Skeletal muscle tissue (tissue), 4 donors: ENCODE measurements around the gene ZDHHC13. TPM values are rescaled to one million over a fixed set of nuclear protein-coding genes. Genes with fewer than 3 reads are reported as not detected.

Experiments
- H3K27ac ChIP-seq: one replicate; pipeline ENCODE4 v1.7.0; 2013; ENCODE audit warnings: mild to moderate bottlenecking, low read depth, low read length, inconsistent platforms
- H3K27me3 ChIP-seq, 3 donors: one replicate each; pipeline ENCODE4 v1.7.0; 2013; ENCODE audit warnings: low read length in 3 of 3; ENCODE audit not compliant: control insufficient read depth in 3 of 3, insufficient read depth in 3 of 3
- H3K36me3 ChIP-seq, 3 donors: one replicate each; pipeline ENCODE4 v1.7.0; 2013; ENCODE audit warnings: low read length in 3 of 3; ENCODE audit not compliant: control insufficient read depth in 3 of 3, insufficient read depth in 3 of 3
- H3K4me1 ChIP-seq, 3 donors: one replicate each; pipeline ENCODE4 v1.7.0; 2013; ENCODE audit warnings: low read length in 3 of 3, mild to moderate bottlenecking in 3 of 3; ENCODE audit not compliant: control insufficient read depth in 3 of 3, insufficient read depth in 3 of 3
- H3K4me3 ChIP-seq, 3 donors: one replicate each; pipeline ENCODE4 v1.7.0; 2013; ENCODE audit warnings: low read length in 3 of 3
- H3K9ac ChIP-seq, 3 donors: one replicate each; pipeline ENCODE4 v1.7.0; 2013; ENCODE audit warnings: low read length in 3 of 3, mild to moderate bottlenecking in 3 of 3, moderate library complexity in 2 of 3, low read depth in 1 of 3
- H3K9me3 ChIP-seq, 3 donors: one replicate each; pipeline ENCODE4 v1.7.0; 2013; ENCODE audit warnings: low read length in 3 of 3; ENCODE audit not compliant: control insufficient read depth in 3 of 3
- total RNA-seq: library from RNA; depleted of rRNA; stranded (reverse); fragments of >200 nt; gene quantifications from one replicate; pipeline ENCODE4 v1.2.3, GENCODE V29; 2014
- donor health status: Osteomylitis.

The ZDHHC13 gene
- total RNA-seq, 1 donor from 2014 or later, result 6.8 TPM

DNA sequence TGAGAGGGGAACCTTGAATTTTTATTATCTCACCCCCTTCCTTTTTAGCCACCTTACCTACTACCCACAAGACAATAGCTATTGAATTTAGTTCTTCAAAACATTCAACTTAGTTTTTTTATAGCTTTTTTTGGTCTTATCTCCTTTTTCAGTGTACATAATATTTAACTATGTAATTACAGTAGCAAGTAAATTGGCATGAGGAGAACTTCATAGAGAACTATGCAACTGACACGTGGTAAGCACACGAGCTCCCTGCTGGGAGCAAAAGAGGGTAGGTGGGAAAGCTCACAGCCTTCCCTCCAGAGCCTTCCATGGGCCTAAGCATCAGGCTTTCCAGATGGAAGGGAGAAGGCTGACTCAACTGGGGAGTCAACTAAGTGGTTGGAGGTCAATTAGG is 22.1 kb upstream of the ZDHHC13 start:
- Histone ChIP-seq H3K27ac (no peak overlapping the region), H3K27me3 (peaks cover 0 to 2% (median 0%) of the 10 kb centered on the region in 3 donors), H3K4me1 (no peaks in the 10 kb centered on the region), H3K9me3 (no peaks in the 10 kb centered on the region), H3K4me3 (no peak overlapping the region), H3K9ac (no peak overlapping the region), H3K36me3 (no peaks in the 10 kb centered on the region)

DNA sequence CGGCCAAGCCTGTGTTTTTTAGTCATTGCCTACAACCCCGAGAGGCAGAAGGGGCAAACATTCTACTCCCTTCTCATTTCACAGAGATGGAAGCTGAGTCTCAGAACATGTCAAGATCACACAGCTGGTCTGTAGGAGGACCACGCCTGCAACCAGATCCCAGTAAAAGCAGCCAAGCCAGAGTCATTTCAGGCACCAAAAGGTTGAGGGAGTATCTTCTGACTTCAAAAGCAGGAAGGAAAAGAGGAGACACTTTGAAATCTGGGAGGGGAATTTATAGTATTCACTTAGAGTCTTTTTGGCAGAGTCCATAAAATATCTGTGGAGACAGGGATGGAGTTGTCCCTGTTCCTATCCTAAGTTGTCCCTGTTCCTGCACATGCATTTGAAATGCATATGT is 17.9 kb upstream of the ZDHHC13 start:
- Histone ChIP-seq H3K27me3 (no peaks in the 10 kb centered on the region), H3K9me3 (no peaks in the 10 kb centered on the region), H3K9ac (no peak overlapping the region), H3K4me1 (no peaks in the 10 kb centered on the region), H3K27ac (no peak overlapping the region), H3K36me3 (no peaks in the 10 kb centered on the region), H3K4me3 (no peak overlapping the region)

DNA sequence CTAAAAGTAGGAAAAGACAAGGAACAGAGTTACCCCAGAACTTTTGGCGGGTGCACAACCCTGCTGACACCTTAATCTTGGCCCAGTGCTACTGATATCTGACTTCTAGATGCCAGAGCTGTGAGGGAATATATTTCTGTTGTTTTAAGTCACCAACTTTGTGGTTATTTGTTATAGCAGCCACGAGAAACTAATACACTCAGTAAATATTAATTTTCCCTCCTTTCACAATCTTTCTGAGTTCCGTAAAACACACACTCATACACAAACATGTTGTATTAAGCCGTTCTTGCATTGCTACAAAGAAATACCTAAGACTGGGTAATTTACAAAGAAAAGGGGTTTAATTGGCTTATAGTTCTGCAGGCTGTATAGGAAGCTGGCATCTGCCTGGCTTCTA is 16.1 kb upstream of the ZDHHC13 start:
- no peak overlapping the region for H3K4me3 ChIP-seq
- no peaks in the 10 kb centered on the region for H3K4me1 ChIP-seq
- H3K36me3 ChIP-seq, result no peaks in the 10 kb centered on the region
- H3K9me3 ChIP-seq, result no peaks in the 10 kb centered on the region
- H3K27me3 ChIP-seq, result peaks cover 0 to under 1% (median 0%) of the 10 kb centered on the region in 3 donors
- no peak overlapping the region for H3K27ac ChIP-seq
- H3K9ac ChIP-seq, result no peak overlapping the region

DNA sequence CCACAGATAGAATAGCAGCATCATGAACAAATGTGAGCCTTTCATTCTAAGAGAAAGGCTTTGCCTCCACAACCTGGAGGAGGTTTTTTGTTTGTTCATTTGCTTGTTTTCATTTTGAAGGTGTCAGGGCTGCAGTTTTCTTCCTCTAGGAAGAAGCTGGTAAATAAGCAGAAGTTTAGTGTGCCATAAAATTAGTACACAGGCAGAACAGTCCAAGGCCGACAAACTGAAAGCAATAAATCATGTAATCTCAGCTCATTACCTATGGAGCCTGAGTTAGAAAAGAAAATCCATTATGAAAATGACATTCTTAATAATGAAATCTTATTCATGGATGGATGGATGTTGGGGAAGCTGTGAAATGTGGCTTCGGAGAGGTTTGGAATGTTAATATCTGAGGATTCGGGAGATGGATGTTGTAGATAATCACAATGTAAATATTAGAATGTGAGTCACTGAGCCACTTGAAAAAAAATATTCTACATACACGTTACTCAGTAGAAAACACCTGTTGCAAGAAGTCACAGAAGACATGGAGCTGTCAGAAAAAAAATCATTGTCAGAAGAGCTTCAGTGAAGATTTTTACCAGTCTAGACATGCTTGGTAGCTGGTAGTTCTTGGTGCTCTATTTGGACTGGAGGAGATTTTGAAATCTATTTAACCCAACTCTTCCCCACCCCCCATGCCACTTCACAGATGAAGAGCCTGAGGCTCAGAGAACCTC is 15.0 kb upstream of the ZDHHC13 start:
- H3K4me1 ChIP-seq, result no peaks in the 10 kb centered on the region
- H3K27ac ChIP-seq, result no peak overlapping the region
- H3K9ac ChIP-seq, result no peak overlapping the region
- H3K27me3 ChIP-seq, result peaks cover 0 to 2% (median 0%) of the 10 kb centered on the region in 3 donors
- H3K9me3 ChIP-seq, result no peaks in the 10 kb centered on the region
- H3K36me3 ChIP-seq, result no peaks in the 10 kb centered on the region
- H3K4me3 ChIP-seq, result no peak overlapping the region

DNA sequence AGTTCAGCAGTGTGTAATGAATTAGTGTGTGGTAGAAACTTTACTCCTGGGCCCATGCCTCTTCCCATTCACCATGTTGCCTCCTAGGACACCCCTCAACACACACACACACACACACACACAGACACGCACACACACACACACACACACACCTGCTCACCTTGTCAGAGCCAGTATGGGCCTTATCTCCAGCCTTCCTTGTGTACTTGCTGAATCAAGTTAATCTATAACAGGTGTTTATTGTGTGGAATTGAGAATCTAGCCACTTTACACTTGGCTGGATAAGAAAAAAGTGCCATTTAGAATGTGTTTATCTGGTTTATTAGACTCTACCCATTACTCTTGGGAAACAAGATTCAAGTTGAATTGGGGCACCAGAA is 14.5 kb upstream of the ZDHHC13 start:
- Histone ChIP-seq H3K4me3 (no peak overlapping the region), H3K36me3 (no peaks in the 10 kb centered on the region), H3K4me1 (no peaks in the 10 kb centered on the region), H3K27me3 (peaks cover 0 to 2% (median 0%) of the 10 kb centered on the region in 3 donors), H3K27ac (no peak overlapping the region), H3K9ac (no peak overlapping the region), H3K9me3 (no peaks in the 10 kb centered on the region)

DNA sequence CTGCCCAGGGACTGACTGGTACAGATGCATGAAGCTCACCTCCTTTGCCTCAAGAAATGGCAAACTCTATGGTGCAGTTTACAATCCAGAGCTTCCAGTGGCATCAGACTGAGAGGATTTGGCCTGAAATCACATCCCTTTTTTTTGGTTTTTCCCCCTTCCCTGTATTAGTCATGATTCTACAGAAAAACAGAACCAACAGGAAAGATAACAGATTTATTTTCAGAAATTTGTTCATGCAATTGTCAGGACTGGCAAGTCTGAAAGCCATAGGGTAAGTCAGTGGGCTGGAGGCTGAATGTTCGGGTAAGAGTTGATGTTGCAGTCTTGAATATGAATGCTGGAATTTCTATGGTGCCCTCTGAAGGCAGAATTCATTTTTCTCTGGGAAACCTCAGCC is 12.0 kb upstream of the ZDHHC13 start:
- peaks cover 0 to 2% (median 0%) of the 10 kb centered on the region in 3 donors for H3K27me3 ChIP-seq
- no peak overlapping the region for H3K27ac ChIP-seq
- no peaks in the 10 kb centered on the region for H3K36me3 ChIP-seq
- no peak overlapping the region for H3K9ac ChIP-seq
- peaks cover 0 to 5% (median 2%) of the 10 kb centered on the region in 3 donors for H3K4me1 ChIP-seq
- no peak overlapping the region for H3K4me3 ChIP-seq
- no peaks in the 10 kb centered on the region for H3K9me3 ChIP-seq

DNA sequence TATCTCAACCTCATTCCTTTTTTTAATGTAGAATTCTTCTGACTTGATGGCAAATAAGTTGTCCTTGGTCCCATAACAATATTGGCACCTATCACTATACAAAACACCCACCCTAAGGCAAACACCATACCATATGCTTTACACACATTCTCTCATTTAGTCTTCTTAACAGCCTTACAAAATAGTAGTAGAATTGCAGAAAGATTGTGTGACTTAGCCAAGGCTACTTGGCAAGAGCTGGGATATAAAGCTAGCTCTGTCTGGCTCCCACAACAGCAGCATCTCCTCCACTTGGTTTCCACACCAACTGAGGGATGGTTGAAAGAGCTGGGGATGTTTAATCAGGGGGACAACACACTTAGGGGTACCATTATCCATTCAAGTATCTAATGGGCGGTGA is 9.8 kb upstream of the ZDHHC13 start:
- no peaks in the 10 kb centered on the region for H3K9me3 ChIP-seq
- H3K4me1 ChIP-seq, result peaks cover 0 to 12% (median 4%) of the 10 kb centered on the region in 3 donors
- no peak overlapping the region for H3K4me3 ChIP-seq
- H3K27ac ChIP-seq, result no peak overlapping the region
- no peak overlapping the region for H3K9ac ChIP-seq
- H3K36me3 ChIP-seq, result no peaks in the 10 kb centered on the region
- H3K27me3 ChIP-seq, result peaks cover 0 to 2% (median 0%) of the 10 kb centered on the region in 3 donors

DNA sequence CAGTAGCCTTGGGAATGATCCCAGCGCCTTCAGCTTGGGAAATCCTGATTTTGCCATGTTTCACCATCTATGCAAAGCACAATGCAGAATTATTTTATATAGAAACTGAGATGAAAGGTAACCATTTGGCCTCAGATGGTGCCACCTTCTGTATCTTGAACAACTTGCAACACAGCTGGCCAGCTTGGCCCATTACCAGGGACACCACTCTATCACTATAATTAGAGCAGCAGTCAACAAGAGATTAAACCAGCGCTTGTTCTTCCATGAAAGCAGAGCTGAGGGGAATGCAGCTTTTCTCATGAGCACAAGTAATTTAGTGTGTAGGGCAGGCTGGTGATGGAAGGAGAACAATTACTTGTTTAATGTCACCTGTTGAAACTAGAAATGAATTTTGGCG is 6.7 kb upstream of the ZDHHC13 start:
- Histone ChIP-seq H3K36me3 (no peaks in the 10 kb centered on the region), H3K9me3 (no peaks in the 10 kb centered on the region), H3K9ac (no peak overlapping the region), H3K27ac (peak overlapping the region; percentile 57), H3K4me1 (peaks cover 0 to 12% (median 4%) of the 10 kb centered on the region in 3 donors), H3K4me3 (peak overlapping the region in 1 of 3 donors; percentile 16), H3K27me3 (peaks cover 0 to 2% (median 0%) of the 10 kb centered on the region in 3 donors)

DNA sequence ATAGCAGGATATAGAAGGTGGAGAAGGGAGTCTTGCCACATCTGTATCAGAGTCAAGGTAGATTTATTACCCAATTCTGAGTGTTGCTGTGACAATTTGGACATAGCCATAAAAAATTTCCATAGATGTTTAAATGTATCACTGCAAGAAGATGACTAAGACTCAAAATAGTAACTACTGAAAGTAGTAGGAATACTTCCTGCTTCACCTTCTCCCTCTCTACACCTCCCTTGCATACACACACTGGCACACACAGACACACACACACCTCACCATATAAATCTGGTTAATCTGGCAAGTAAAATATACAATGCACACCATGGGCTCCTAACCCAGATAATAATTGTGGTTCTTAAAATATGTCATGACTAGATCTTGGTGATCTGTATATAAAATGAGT is 5.2 kb upstream of the ZDHHC13 start:
- Histone ChIP-seq H3K9ac (no peak overlapping the region), H3K4me3 (no peak overlapping the region), H3K27ac (no peak overlapping the region), H3K27me3 (peaks cover 0 to 2% (median 0%) of the 10 kb centered on the region in 3 donors), H3K4me1 (peaks cover 0 to 18% (median 4%) of the 10 kb centered on the region in 3 donors), H3K9me3 (no peaks in the 10 kb centered on the region), H3K36me3 (no peaks in the 10 kb centered on the region)

DNA sequence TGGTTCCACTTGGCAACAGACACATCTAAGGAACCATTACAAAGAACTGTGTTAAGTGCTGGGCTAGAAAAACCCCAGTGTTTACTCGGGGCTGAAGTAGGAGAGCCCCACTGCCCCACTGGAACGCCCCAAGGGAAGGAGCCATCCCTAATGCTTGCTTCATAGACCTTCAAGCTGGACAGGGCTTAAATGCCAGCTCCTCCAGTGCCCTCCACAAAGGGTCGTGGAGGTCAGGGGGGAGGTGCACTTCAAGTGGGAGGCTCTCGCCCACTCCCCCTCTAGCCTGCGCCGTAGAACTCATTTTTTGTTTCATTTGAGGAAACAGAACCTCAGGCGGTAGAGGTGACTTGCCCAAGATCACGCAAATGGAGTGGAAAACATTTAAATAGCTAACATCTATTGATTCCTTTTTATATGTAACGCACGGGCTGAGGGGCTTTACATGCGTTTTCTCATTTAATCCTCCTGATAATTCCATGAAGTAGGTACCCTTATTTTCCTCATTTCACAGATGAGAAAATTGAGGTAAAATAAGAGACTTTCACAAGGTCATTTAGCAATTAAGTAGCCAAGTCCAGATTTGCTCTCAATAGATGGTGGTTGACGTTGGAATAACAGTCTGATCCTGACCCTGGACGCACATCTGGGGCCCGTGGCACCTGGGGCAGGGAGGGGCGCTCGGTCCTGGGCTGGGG is 545 bp upstream of the ZDHHC13 start:
- H3K27me3 ChIP-seq, result peaks cover 0 to 10% (median 0%) of the 10 kb centered on the region in 3 donors
- no peaks in the 10 kb centered on the region for H3K9me3 ChIP-seq
- H3K9ac ChIP-seq, result peak overlapping the region in 2 of 3 donors; percentile 30 to 67
- peaks cover 3 to 16% (median 7%) of the 10 kb centered on the region in 3 donors for H3K4me1 ChIP-seq
- no peak overlapping the region for H3K27ac ChIP-seq
- peak overlapping the region; percentile 71 to 83 (median 78) for H3K4me3 ChIP-seq
- no peaks in the 10 kb centered on the region for H3K36me3 ChIP-seq
